HepG2 (cell line): Measurements from ENCODE around the gene TMEM167A. TPM values are rescaled to one million over a fixed set of nuclear protein-coding genes. Genes with fewer than 3 reads are reported as not detected.

Experiments
- ATAC-seq: fragments of 200-7000 bp; cut with Tn5 transposase; 3 replicates; pipeline ENCODE4 v1.9.1; 2020; ENCODE audit warnings: mild to moderate bottlenecking, moderate library complexity
- BruUV-seq: library from RNA; stranded (reverse); fragments of 400-500 nt; replicated peaks from 2 replicates; lab custom pipeline; 2021; lab: Mats Ljungman, UMichigan
- CTCF ChIA-PET: fragments of 300-600 bp; formaldehyde crosslinking; extraction: SDS; loops from one replicate; lab custom pipeline; 2021; ENCODE audit warnings: low total read pairs, inconsistent platforms, low intra/inter-chr PET ratio; lab: Yijun Ruan, JAX
- POLR2A ChIA-PET: fragments of 350-600 bp; sonication (Branson Sonifier 250); formaldehyde crosslinking; loops from one replicate; lab custom pipeline; 2020; ENCODE audit warnings: antibody characterized with exemption, inconsistent platforms; lab: Yijun Ruan, JAX
- DNase-seq: peaks from one replicate; pipeline ENCODE4 v3.0.0-alpha.2; 2015; ENCODE audit warnings: low spot score
- FAIRE-seq: peaks from 3 replicates; lab custom pipeline; 2011; peaks lifted over from hg19 to GRCh38; lab: Jason Lieb, UNC
- H2AFZ ChIP-seq: one replicate; pipeline ENCODE4 v1.6.1; 2011; ENCODE audit warnings: low read length, inconsistent platforms
- H3K27ac ChIP-seq: fragments of 300-600 bp; 3 replicates; pipeline ENCODE4 v1.8.0; 2011; ENCODE audit warnings: mixed run types, mild to moderate bottlenecking, mixed read lengths, low read length, inconsistent platforms; ENCODE audit not compliant: insufficient read depth; ENCODE audit errors: extremely low read length
- H3K27me3 ChIP-seq, 2 experiments: fragments of 200-600 bp in 1 of 2; 2 replicates in 1 of 2; 3 replicates in 1 of 2; pipeline versions ENCODE4 v1.6.0 to v1.8.0; 2011; ENCODE audit warnings: low read length in 2 of 2, mild to moderate bottlenecking in 2 of 2, moderate library complexity in 2 of 2, inconsistent platforms in 1 of 2; ENCODE audit not compliant: insufficient read depth in 2 of 2, control insufficient read depth in 1 of 2
- H3K36me3 ChIP-seq, 2 experiments: fragments of 200-600 bp in 1 of 2; replicated peaks in 1 of 2; 2 replicates in 1 of 2; 3 replicates in 1 of 2; pipeline versions ENCODE4 v1.5.1 to v1.8.0; 2011; ENCODE audit warnings: low read length in 2 of 2, inconsistent platforms in 1 of 2; ENCODE audit not compliant: insufficient read depth in 2 of 2, control insufficient read depth in 1 of 2
- H3K4me1 ChIP-seq: 2 replicates; pipeline ENCODE4 v1.5.1; 2012; ENCODE audit warnings: low read length, inconsistent platforms; ENCODE audit not compliant: insufficient read depth
- H3K4me2 ChIP-seq: 2 replicates; pipeline ENCODE4 v1.6.0; 2011; ENCODE audit warnings: low read depth, low read length, inconsistent platforms
- H3K4me3 ChIP-seq, 3 experiments: fragments of 200-600 bp in 1 of 3; sonication (generic), shearing (Covaris generic) in 1 of 3; replicated peaks in 1 of 3; 2 replicates each; pipeline ENCODE4 v1.5.1; 2011 to 2016; ENCODE audit warnings: low read length in 3 of 3, inconsistent platforms in 2 of 3, low read depth in 2 of 3, mild to moderate bottlenecking in 2 of 3, control low read depth in 1 of 3, mixed read lengths in 1 of 3; ENCODE audit not compliant: insufficient read depth in 1 of 3
- H3K79me2 ChIP-seq: one replicate; pipeline ENCODE4 v1.6.1; 2011; ENCODE audit warnings: low read length, inconsistent platforms; ENCODE audit not compliant: insufficient read depth
- H3K9ac ChIP-seq: 2 replicates; pipeline ENCODE4 v1.6.0; 2011; ENCODE audit warnings: mild to moderate bottlenecking, low read depth, low read length, inconsistent platforms; ENCODE audit not compliant: insufficient read depth
- H3K9me3 ChIP-seq: 2 replicates; pipeline ENCODE4 v1.5.1; 2012; ENCODE audit warnings: mild to moderate bottlenecking, low read length
- H4K20me1 ChIP-seq: 2 replicates; pipeline ENCODE4 v1.6.0; 2011; ENCODE audit warnings: inconsistent platforms, mild to moderate bottlenecking, low read length, moderate library complexity; ENCODE audit not compliant: insufficient read depth
- CERS6 ChIP-seq: sonication (generic); formaldehyde crosslinking; IDR thresholded peaks from 2 replicates; pipeline ENCODE4 v1.5.0; 2020; ENCODE audit warnings: missing genetic modification reagents
- FOXK2 ChIP-seq: fragments of 450-650 bp; IDR thresholded peaks from 2 replicates; pipeline ENCODE4 v1.6.1; 2016
- IKZF1 ChIP-seq: fragments of 450-650 bp; IDR thresholded peaks from 2 replicates; pipeline ENCODE4 v1.7.1; 2016
- ZFP62 ChIP-seq: sonication (generic); formaldehyde crosslinking; IDR thresholded peaks from 2 replicates; pipeline ENCODE4 v1.4.0; 2020; ENCODE audit warnings: missing genetic modification reagents
- ZNF292 ChIP-seq: sonication (generic); formaldehyde crosslinking; IDR thresholded peaks from 2 replicates; pipeline ENCODE4 v1.8.1; 2022; ENCODE audit warnings: mild to moderate bottlenecking, low read depth, missing genetic modification reagents, borderline replicate concordance
- ZNF33B ChIP-seq: sonication (generic); formaldehyde crosslinking; IDR thresholded peaks from 2 replicates; pipeline ENCODE4 v1.5.1; 2020; ENCODE audit warnings: mild to moderate bottlenecking, missing genetic modification reagents
- ZNF367 ChIP-seq: sonication (generic); formaldehyde crosslinking; IDR thresholded peaks from 2 replicates; pipeline ENCODE4 v1.4.0; 2020; ENCODE audit warnings: missing genetic modification reagents, borderline replicate concordance
- ZNF530 ChIP-seq: sonication (generic); formaldehyde crosslinking; IDR thresholded peaks from 2 replicates; pipeline ENCODE4 v1.5.0; 2020; ENCODE audit warnings: low read depth, mild to moderate bottlenecking, missing genetic modification reagents
- ZNF777 ChIP-seq: sonication (generic); formaldehyde crosslinking; IDR thresholded peaks from 2 replicates; pipeline ENCODE4 v1.4.0; 2020; ENCODE audit warnings: missing genetic modification reagents
- ZNF850 ChIP-seq: sonication (generic); formaldehyde crosslinking; conservative IDR thresholded peaks from 2 replicates; pipeline ENCODE4 v1.9.0; 2021; ENCODE audit warnings: mild to moderate bottlenecking, missing genetic modification reagents
- WGBS: methylation state at CpG from one replicate; pipeline ENCODE4 v1.1.6; 2017; ENCODE audit warnings: low lambda C conversion rate; 5-methylcytosine and 5-hydroxymethylcytosine counted together
- in situ Hi-C: cut with HindIII; loops from 2 replicates; pipeline ENCODE4 v1.10.0; 2017; ENCODE audit warnings: low pct_unique_long_range_greater_than_20kb; ENCODE audit not compliant: extremely low pct_ligation_motif_present
- intact Hi-C: fragments of 100-400 bp; cut with micrococcal nuclease; formaldehyde crosslinking; loops from one replicate; pipeline ENCODE4 v1.10.0; 2022; ENCODE audit not compliant: unreplicated experiment
- polyA plus RNA-seq, 8 experiments: library from polyadenylated mRNA; depleted of rRNA in 3 of 8; stranded (reverse) in 7 of 8; unstranded in 1 of 8; fragments of >200 nt; fragmentation: Illumina TruSeq in 4 of 8; extraction: Trizol in 4 of 8; gene quantifications; 2 replicates each; pipeline versions ENCODE4 v1.2.1 to v1.2.3, GENCODE V29; 2011 to 2016; ENCODE audit warnings: low read depth in 4 of 8, missing spikeins in 1 of 8, mixed read lengths in 1 of 8; ENCODE audit not compliant: insufficient read depth in 1 of 8
- total RNA-seq, 5 experiments: library from RNA; depleted of rRNA; stranded (reverse); fragments of >200 nt; fragmentation: Illumina TruSeq; extraction: Trizol; gene quantifications; 2 replicates each; pipeline ENCODE4 v1.2.3, GENCODE V29; 2016; ENCODE audit warnings: low read depth in 1 of 5

The TMEM167A gene
- total and polyA plus RNA-seq, 2 of the 13 experiments (the other 11 are each of a cell fraction or from before 2014, with no cell fraction given), result 47.0 to 78.7 TPM

GRCh38 chr5:83007755-83008154 lies 69.4 kb downstream of the TMEM167A start:
- Histone ChIP-seq H3K4me2 (no peak overlapping the region), H3K9me3 (no peaks in the 10 kb centered on the region), H3K4me1 (no peaks in the 10 kb centered on the region), H3K36me3 (no peaks in the 10 kb centered on the region), H3K79me2 (no peaks in the 10 kb centered on the region), H4K20me1 (no peaks in the 10 kb centered on the region), H3K4me3 (no peak overlapping the region), H3K27me3 (peaks cover 0 to 5% of the 10 kb centered on the region in 2 experiments; a peak in 3 of 5 replicates), H3K9ac (no peak overlapping the region), H2AFZ (no peak overlapping the region), H3K27ac (no peak overlapping the region)
- in situ Hi-C loops, result no loop called here
- no TSS peak for BruUV-seq
- FAIRE-seq (no peak), ATAC-seq (no peak), DNase-seq (no peak)
- intact Hi-C loops, result no loop called here
- ChIA-PET POLR2A (no interaction called here), CTCF (no interaction called here)
- TF ChIP-seq ZNF777 (CRISPR knock-in tag) (no peak), IKZF1 (no peak), ZNF530 (no peak), ZNF367 (CRISPR knock-in tag) (no peak), ZNF33B (CRISPR knock-in tag) (no peak), ZFP62 (CRISPR knock-in tag) (no peak), ZNF292 (no peak), CERS6 (CRISPR knock-in tag) (no peak), FOXK2 (no peak), ZNF850 (CRISPR knock-in tag) (no peak)
- WGBS, result 0% methylated on average over 1 of the region's 1 CpG
